Cardiac muscle cell (in vitro differentiated cells and primary cell): ENCODE measurements around the gene CTNNA2. TPM values are rescaled to one million over a fixed set of nuclear protein-coding genes. Genes with fewer than 3 reads are reported as not detected.

Source experiments
- DNase-seq, 2 donors: peaks; one replicate each; pipeline versions ENCODE4 v3.0.0 to v3.0.0-alpha.2; 2010 to 2017; ENCODE audit warnings: low read depth in 1 of 2, low spot score in 1 of 2
- H3K27ac ChIP-seq: fragments of 200-600 bp; sonication (generic); 2 replicates; pipeline ENCODE4 v1.5.1; 2016
- H3K27me3 ChIP-seq: fragments of 200-600 bp; sonication (generic); 2 replicates; pipeline ENCODE4 v1.6.0; 2016; ENCODE audit warnings: control low read depth
- H3K36me3 ChIP-seq: fragments of 200-600 bp; sonication (generic); 2 replicates; pipeline ENCODE4 v1.5.1; 2016; ENCODE audit warnings: control low read depth
- H3K4me1 ChIP-seq: fragments of 200-600 bp; sonication (generic); 2 replicates; pipeline ENCODE4 v1.8.1; 2017; ENCODE audit warnings: low read depth, mild to moderate bottlenecking, mixed run types
- H3K4me3 ChIP-seq: fragments of 200-600 bp; sonication (generic); 2 replicates; pipeline ENCODE4 v1.5.1; 2016; ENCODE audit warnings: mild to moderate bottlenecking
- H3K9me3 ChIP-seq: fragments of 200-600 bp; sonication (generic); 2 replicates; pipeline ENCODE4 v1.5.1; 2017; ENCODE audit warnings: low read depth, mild to moderate bottlenecking, control low read depth
- polyA plus RNA-seq: library from polyadenylated mRNA; unstranded; fragments of >200 nt; fragmentation: Nextera tagmentation; extraction: Ambion mirVana; gene quantifications from 2 replicates; pipeline ENCODE4 v1.2.1, GENCODE V29; 2016
- total RNA-seq: library from RNA; depleted of rRNA; stranded (reverse); fragments of >200 nt; gene quantifications from 2 replicates; pipeline ENCODE4 v1.2.3, GENCODE V29; 2016
- TF ChIP-seq, protein P1 (sequence below): IDR thresholded peaks from 2 replicates; pipeline ENCODE4 v1.5.1; 2012; ENCODE audit warnings: low read depth, mild to moderate bottlenecking, low read length

The CTNNA2 gene
- total and polyA plus RNA-seq, 2 experiments from 2014 or later = 7.4 to 17.4 TPM

DNA sequence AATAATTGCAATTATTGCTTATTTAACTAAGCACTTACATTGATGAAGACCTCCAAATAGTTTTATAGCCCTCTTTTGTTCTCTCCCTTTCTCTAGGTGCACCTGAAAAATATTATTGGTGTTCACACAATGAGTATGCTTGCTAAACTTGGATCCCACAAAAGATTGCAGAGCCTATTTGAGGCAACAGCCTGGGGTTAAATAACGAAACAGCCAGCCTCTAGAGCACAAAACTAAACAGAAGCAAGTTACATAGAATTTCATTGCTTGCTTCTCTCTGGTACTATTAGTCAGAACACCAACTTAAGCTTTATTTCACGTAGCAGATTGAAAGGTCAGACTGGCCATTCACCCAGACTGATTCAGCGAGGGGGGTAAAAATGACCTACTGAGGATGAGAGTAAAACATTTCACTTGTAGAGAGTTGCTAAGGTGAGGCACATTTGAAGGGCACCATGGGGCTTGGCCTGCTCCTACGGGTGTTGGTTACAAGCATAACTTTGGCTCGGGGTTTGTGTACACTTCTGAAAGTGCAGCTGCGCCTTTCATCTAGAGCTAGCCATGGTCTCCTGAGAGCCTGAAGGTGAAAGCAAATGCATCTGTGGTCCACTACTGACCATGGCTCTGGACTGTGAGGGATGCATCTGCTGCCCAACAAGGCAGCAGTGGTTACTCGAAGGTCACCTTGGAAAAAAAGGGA lies 1016.8 kb downstream of the CTNNA2 start:
- H3K4me3 ChIP-seq = no peak overlapping the region
- no peaks in the 10 kb centered on the region for H3K9me3 ChIP-seq
- no peak overlapping the region for H3K27ac ChIP-seq
- TF ChIP-seq, protein P1, sequence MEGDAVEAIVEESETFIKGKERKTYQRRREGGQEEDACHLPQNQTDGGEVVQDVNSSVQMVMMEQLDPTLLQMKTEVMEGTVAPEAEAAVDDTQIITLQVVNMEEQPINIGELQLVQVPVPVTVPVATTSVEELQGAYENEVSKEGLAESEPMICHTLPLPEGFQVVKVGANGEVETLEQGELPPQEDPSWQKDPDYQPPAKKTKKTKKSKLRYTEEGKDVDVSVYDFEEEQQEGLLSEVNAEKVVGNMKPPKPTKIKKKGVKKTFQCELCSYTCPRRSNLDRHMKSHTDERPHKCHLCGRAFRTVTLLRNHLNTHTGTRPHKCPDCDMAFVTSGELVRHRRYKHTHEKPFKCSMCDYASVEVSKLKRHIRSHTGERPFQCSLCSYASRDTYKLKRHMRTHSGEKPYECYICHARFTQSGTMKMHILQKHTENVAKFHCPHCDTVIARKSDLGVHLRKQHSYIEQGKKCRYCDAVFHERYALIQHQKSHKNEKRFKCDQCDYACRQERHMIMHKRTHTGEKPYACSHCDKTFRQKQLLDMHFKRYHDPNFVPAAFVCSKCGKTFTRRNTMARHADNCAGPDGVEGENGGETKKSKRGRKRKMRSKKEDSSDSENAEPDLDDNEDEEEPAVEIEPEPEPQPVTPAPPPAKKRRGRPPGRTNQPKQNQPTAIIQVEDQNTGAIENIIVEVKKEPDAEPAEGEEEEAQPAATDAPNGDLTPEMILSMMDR = no peak
- no peak for DNase-seq
- no peaks in the 10 kb centered on the region for H3K27me3 ChIP-seq
- H3K36me3 ChIP-seq = no peaks in the 10 kb centered on the region
- no peaks in the 10 kb centered on the region for H3K4me1 ChIP-seq

DNA sequence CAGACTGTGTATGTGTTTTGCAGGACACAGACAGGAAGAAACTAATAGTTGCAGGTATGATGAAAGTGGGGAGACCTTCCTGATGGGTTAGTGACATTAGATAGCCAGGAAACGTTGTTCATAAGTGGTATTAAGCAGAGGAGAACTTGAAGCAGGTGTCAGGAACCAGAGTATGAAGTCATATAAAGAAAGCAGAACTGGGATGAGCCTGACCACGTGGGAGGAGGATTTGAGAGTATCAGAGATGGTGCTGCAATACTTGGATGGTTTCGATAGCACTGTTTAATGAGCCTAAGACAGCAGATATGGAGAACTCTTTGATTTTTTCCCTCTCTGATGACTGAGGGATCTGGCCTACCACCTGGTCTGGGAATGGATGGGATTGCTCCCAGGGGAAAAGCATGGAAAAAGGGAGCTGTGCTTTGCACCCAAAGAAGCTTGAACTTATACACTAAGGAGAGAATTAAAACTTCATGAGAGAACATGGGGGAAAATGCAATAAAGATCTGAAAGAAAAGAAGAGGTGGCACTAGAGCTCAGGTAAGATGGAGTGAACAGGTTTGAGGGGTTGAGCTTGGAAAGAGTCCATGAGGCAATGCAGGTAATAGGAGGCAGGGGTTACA lies 1017.7 kb downstream of the CTNNA2 start:
- Histone ChIP-seq H3K27ac (peak overlapping the region; percentile 1), H3K27me3 (no peaks in the 10 kb centered on the region), H3K9me3 (no peaks in the 10 kb centered on the region), H3K36me3 (no peaks in the 10 kb centered on the region), H3K4me1 (no peaks in the 10 kb centered on the region), H3K4me3 (no peak overlapping the region)
- DNase-seq = no peak
- TF ChIP-seq, protein P1 = no peak

DNA sequence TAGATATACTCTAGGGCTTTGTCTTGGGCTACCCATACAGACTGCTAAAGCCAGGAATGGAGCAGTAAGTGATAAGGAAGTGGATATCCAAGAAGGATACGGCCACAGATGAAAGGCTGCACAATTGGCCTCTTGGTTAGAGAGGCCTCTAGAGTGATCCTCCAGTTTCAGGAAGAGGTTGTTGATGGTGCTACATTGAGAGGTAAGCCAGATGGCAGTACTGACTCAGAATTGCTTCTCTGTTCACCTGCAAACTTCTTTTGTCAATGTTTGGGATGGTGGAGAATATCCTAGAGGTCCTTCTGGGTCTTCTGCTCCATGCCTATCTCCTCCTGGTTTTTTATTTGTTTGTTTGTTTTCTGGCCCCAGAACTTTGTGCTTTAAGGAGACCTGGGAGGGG lies 1018.5 kb downstream of the CTNNA2 start:
- DNase-seq = no peak
- Histone ChIP-seq H3K27ac (no peak overlapping the region), H3K4me3 (no peak overlapping the region), H3K36me3 (no peaks in the 10 kb centered on the region), H3K4me1 (no peaks in the 10 kb centered on the region), H3K27me3 (no peaks in the 10 kb centered on the region), H3K9me3 (no peaks in the 10 kb centered on the region)
- TF ChIP-seq, protein P1 = no peak

DNA sequence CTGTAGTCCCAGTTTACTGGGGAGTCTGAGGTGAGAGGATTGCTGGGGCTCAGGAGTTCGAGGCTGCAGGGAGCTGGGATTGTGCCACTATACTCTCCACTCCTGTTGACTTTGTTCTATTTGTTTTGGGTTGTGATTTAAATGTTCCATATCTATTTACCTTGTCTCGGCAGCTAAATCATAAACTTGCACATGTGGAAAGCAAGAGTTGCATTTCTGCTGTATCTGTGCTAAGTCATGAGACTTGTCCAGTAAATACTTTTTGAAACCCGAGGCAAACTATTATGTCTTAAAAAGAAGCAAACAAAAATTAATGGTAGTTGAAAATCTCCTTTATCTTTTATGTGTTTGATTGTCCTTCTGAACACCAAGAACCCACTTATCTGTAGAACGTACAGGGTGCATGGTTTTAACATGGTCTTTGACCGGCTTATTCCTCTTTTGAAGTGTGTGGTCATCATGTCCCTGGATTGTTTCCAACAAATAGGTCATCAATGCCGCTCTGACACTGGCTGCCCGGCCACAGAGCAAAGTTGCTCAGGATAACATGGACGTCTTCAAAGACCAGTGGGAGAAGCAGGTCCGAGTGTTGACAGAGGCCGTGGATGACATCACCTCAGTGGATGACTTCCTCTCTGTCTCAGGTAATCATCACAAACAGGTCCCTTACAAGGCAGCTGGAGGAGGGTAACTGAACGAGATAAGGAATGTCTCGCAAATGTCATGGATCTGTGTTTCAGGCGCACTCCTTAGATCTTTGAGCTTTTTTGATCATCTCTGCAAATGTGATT lies 1032.8 kb downstream of the CTNNA2 start:
- Histone ChIP-seq H3K27me3 (no peaks in the 10 kb centered on the region), H3K9me3 (no peaks in the 10 kb centered on the region), H3K4me3 (no peak overlapping the region), H3K27ac (peak overlapping the region; percentile 17), H3K36me3 (no peaks in the 10 kb centered on the region), H3K4me1 (peaks cover 24% of the 10 kb centered on the region)
- peak in 1 of 2 donors; percentile 23 for DNase-seq
- TF ChIP-seq, protein P1 = no peak

DNA sequence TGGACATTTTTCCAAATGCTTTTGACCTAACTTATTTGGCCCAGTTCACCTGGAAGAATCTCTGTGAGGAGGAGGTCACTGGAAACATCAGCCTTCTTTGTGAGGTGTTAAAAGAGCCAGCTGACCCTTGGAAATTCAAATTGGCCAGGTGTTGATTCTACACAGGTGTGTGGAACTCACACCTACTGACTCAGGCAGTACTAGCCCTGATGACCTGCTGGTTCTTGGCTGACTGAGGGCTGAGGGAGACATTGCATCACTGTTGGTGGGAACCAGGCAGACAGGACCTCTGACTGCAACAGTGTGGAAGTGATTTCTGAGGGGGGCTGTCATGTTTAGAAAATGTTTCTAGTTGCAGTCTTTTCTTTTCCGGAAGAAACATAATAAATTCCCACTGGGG lies 1033.9 kb downstream of the CTNNA2 start:
- DNase-seq = no peak
- no peak overlapping the region for H3K27ac ChIP-seq
- no peaks in the 10 kb centered on the region for H3K36me3 ChIP-seq
- TF ChIP-seq, protein P1 = no peak
- no peak overlapping the region for H3K4me3 ChIP-seq
- no peaks in the 10 kb centered on the region for H3K9me3 ChIP-seq
- no peaks in the 10 kb centered on the region for H3K27me3 ChIP-seq
- H3K4me1 ChIP-seq = peaks cover 20% of the 10 kb centered on the region
